Omental fat pad (tissue), 4 donors: ENCODE measurements around the gene MICOS13. TPM values are rescaled to one million over a fixed set of nuclear protein-coding genes. Genes with fewer than 3 reads are reported as not detected.

Source experiments
- ATAC-seq: fragments of 150-250 bp; one replicate; pipeline ENCODE4 v1.9.1; 2016; ENCODE audit warnings: mild to moderate bottlenecking, moderate library complexity; ENCODE audit not compliant: low FRiP score
- DNase-seq: peaks from one replicate; pipeline ENCODE4 v3.0.0-alpha.2; 2019; ENCODE audit warnings: low spot score
- total RNA-seq, 4 donors: library from RNA; depleted of rRNA; stranded (reverse); fragments of >200 nt; gene quantifications; one replicate each; pipeline ENCODE4 v1.1.0, GENCODE V29; 2016
- TF ChIP-seq, protein P1 (sequence below), 3 donors: fragments of 450-650 bp; IDR thresholded peaks; one replicate each; pipeline ENCODE4 v1.5.1; 2016 to 2017; ENCODE audit warnings: antibody characterized with exemption in 3 of 3, mild to moderate bottlenecking in 3 of 3, moderate library complexity in 2 of 3

The MICOS13 gene
- total RNA-seq, 4 donors from 2014 or later: 24.4 to 54.6 (median 40.5) TPM

DNA sequence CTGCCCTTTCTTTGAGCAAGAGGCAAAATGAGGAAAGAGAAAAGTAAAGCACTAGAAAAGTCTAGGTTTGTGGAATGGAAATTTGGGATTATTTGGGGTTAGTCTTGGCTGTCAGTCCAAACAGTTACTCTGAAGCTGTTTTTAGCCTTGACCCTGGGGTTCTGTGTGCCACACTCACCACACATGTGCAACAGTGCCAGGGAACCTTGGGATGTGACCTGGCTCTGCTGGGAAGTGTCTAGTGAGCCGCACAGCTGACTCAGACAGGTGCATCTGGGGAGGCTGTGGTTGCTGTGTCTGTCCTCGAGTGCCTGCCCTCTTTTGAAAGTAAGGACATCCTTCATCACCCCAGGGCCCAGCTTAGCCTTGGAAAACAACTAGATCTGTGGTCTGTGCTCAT, 15.8 kb downstream of the MICOS13 start:
- no peak for DNase-seq
- TF ChIP-seq, protein P1, sequence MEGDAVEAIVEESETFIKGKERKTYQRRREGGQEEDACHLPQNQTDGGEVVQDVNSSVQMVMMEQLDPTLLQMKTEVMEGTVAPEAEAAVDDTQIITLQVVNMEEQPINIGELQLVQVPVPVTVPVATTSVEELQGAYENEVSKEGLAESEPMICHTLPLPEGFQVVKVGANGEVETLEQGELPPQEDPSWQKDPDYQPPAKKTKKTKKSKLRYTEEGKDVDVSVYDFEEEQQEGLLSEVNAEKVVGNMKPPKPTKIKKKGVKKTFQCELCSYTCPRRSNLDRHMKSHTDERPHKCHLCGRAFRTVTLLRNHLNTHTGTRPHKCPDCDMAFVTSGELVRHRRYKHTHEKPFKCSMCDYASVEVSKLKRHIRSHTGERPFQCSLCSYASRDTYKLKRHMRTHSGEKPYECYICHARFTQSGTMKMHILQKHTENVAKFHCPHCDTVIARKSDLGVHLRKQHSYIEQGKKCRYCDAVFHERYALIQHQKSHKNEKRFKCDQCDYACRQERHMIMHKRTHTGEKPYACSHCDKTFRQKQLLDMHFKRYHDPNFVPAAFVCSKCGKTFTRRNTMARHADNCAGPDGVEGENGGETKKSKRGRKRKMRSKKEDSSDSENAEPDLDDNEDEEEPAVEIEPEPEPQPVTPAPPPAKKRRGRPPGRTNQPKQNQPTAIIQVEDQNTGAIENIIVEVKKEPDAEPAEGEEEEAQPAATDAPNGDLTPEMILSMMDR (IDR thresholded peaks at IDR 0.05): no peak

DNA sequence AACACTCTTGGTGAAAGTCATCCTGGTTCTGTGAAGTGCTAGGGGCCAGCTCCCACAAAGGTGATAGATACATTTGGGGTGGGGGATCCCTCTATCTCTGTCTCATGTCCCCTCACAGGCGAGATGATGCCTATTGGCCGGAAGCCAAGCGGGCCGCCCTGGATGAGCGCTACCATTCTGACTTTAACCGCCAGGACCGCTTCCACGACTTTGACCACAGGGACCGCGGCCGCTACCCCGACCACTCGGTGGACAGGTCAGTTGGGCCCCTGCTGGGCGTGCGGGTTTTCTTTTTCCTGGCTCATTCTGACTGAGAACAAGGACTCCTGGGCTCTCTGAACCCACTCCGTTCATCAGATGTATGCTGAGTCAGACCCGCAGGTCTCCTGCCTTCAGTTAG, 16.4 kb downstream of the MICOS13 start:
- TF ChIP-seq, protein P1 (IDR thresholded peaks at IDR 0.05): no peak
- DNase-seq: no peak
- no peak for ATAC-seq

More for the DNA sequence above, 15.8 kb downstream of the MICOS13 start:
- ATAC-seq: no peak

DNA sequence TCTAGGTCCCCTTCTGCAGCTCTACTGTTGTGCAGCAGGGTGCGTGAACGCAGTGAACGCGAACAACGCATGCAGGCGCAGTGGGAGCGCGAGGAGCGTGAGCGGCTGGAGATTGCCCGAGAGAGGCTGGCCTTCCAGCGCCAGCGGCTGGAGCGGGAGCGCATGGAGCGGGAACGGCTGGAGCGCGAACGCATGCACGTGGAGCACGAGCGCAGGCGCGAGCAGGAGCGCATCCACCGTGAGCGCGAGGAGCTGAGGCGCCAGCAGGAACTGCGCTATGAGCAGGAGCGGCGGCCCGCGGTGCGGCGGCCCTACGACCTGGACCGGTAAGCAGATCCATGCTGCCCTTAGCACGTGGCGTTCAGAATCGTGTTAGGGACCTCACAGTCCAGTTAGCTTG, 18.8 kb downstream of the MICOS13 start:
- TF ChIP-seq, protein P1 (IDR thresholded peaks at IDR 0.05): no peak
- DNase-seq: no peak
- no peak for ATAC-seq

DNA sequence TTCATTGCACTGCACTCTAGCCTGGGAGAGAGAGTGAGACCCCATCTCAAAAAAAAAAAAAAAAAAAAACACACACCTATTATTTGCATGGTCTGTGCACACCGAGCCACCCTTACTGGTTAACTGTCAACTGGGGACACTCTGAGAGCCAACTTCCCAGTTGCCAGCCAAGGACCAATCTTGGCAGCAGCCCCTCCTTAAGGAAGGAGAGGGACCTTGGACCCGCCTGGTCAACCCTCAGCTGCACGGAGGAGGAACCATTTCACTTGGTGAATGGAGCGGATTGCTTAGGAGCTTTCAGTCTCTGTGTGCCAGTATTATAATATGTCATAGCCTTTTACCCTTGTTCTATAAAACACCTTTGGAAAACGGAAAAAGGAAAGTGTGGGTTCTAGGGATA, 24.9 kb downstream of the MICOS13 start:
- TF ChIP-seq, protein P1 (IDR thresholded peaks at IDR 0.05): no peak
- DNase-seq (no peak), ATAC-seq (no peak)

DNA sequence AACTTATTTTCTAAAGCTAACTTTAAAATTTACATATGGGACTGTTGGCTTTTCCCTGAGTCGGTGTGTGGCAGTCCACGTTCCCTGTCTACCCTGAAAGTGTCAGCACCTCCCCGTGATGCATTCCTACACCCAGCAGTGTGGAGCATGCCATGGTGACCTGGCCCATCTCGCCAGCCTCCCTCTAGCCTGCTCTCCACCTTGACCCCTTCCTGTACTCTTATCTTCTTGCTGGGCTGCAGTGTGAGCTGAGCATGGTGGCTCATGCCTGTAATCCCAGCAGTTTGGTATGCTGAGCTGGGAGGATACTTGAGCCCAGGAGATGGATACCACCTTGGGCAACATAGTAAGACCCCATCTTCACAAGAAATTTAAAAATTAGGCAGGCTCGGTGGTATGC, 25.4 kb downstream of the MICOS13 start:
- TF ChIP-seq, protein P1 (IDR thresholded peaks at IDR 0.05): no peak
- ATAC-seq (no peak), DNase-seq (no peak)

DNA sequence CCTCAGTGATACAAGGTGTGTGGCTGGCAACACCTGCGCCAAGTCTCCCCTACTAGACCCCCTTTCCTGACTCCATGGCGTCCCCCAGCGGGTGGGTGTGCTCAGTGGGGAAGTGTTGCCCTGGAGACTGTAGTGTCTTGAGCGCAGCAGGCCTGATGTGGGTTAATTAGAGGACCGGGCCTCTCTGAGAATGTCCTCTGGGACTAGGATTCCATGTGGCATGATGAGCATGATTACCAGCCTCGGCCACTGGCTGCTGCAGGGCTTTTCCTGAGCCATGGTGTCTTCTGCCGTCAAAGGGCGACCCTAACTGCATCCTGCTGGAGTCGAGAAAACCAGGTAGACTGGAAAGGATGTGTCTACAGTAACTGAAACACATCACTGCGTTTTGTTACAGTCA, 28.1 kb downstream of the MICOS13 start:
- no peak for DNase-seq
- no peak for ATAC-seq
- TF ChIP-seq, protein P1 (IDR thresholded peaks at IDR 0.05): no peak

- DNase-seq: no peak
- TF ChIP-seq, protein P1 (IDR thresholded peaks at IDR 0.05): no peak
- no peak for ATAC-seq
These were observed 29.0 kb downstream of the MICOS13 start for GRCh38 chr19:5651361-5651760.
